Stimulated activated CD8-positive, alpha-beta memory T cell treated with anti-CD3 and anti-CD28 coated beads, Interleukin-15, amount 100 ng/mL, for 24 hours (primary cell): Measurements from ENCODE around the gene MITF.
"Not testable (repeated sequence)": the region's sequence is repeated elsewhere in the genome, so short reads cannot be mapped to it uniquely, and the experiment has no call there.

Experiments used
- DNase-seq: peaks from one replicate; pipeline ENCODE4 v3.0.0-alpha.2; 2020; ENCODE audit warnings: low read depth

MITF gene

GRCh38 chr3:69791106-69791505, 51.8 kb downstream of the MITF start:
- no peak for DNase-seq

GRCh38 chr3:69791919-69792399, 52.7 kb downstream of the MITF start:
- DNase-seq: no peak

GRCh38 chr3:69796126-69796525, 56.9 kb downstream of the MITF start:
- DNase-seq: not testable (repeated sequence)

- no peak for DNase-seq
Measured at GRCh38 chr3:69803681-69804270, 64.5 kb downstream of the MITF start.

- no peak for DNase-seq
Measured at GRCh38 chr3:69805491-69805890, 66.2 kb downstream of the MITF start.

GRCh38 chr3:69806735-69807438, 67.6 kb downstream of the MITF start:
- DNase-seq: no peak

GRCh38 chr3:69807674-69808073, 68.4 kb downstream of the MITF start:
- DNase-seq: no peak

- no peak for DNase-seq
Measured at GRCh38 chr3:69809076-69809835, 70.0 kb downstream of the MITF start.

GRCh38 chr3:69811452-69812401, 72.5 kb downstream of the MITF start:
- DNase-seq: no peak

- DNase-seq: no peak
Measured at GRCh38 chr3:69815970-69816369, 76.7 kb downstream of the MITF start.

- no peak for DNase-seq
Measured at GRCh38 chr3:69817988-69818387, 78.7 kb downstream of the MITF start.

- no peak for DNase-seq
Measured at GRCh38 chr3:69819282-69819681, 80.0 kb downstream of the MITF start.

- no peak for DNase-seq
Measured at GRCh38 chr3:69821133-69821532, 81.9 kb downstream of the MITF start.

GRCh38 chr3:69823743-69824142, 84.5 kb downstream of the MITF start:
- DNase-seq: no peak

GRCh38 chr3:69825446-69825845, 86.2 kb downstream of the MITF start:
- DNase-seq: no peak

GRCh38 chr3:69827127-69827526, 87.9 kb downstream of the MITF start:
- no peak for DNase-seq

- no peak for DNase-seq
Measured at GRCh38 chr3:69828817-69829216, 89.6 kb downstream of the MITF start.

- DNase-seq: no peak
Measured at GRCh38 chr3:69830147-69830546, 90.9 kb downstream of the MITF start.

- no peak for DNase-seq
Measured at GRCh38 chr3:69831737-69832136, 92.5 kb downstream of the MITF start.

GRCh38 chr3:69833591-69833990, 94.3 kb downstream of the MITF start:
- no peak for DNase-seq

GRCh38 chr3:69838217-69838616, 99.0 kb downstream of the MITF start:
- DNase-seq: no peak
